Stomach (tissue), 9 donors: ENCODE measurements around the gene ATP9A. TPM values are rescaled to one million over a fixed set of nuclear protein-coding genes. Genes with fewer than 3 reads are reported as not detected.

Experiments
- DNase-seq, 2 donors: peaks; one replicate each; pipeline versions ENCODE4 v3.0.0 to v3.0.0-alpha.2; 2013 to 2019
- H3K27ac ChIP-seq, 5 donors: fragments of 200-600 bp in 4 of 5; sonication (generic) in 4 of 5; one replicate each; pipeline ENCODE4 v1.5.1; 2013 to 2019; ENCODE audit warnings: mild to moderate bottlenecking in 1 of 5, moderate library complexity in 1 of 5
- H3K27me3 ChIP-seq, 3 donors: fragments of 200-600 bp; sonication (generic); one replicate each; pipeline ENCODE4 v1.5.1; 2017 to 2019; ENCODE audit warnings: mixed run types in 1 of 3
- H3K36me3 ChIP-seq, 4 donors: fragments of 200-600 bp; sonication (generic); 1 replicate in 3 of 4; 2 replicates in 1 of 4; pipeline ENCODE4 v1.5.1; 2016 to 2019
- H3K4me1 ChIP-seq, 4 donors: fragments of 200-600 bp; sonication (generic); one replicate each; pipeline ENCODE4 v1.5.1; 2016 to 2019
- H3K4me3 ChIP-seq, 4 donors: fragments of 200-600 bp; sonication (generic) in 3 of 4; one replicate each; pipeline ENCODE4 v1.5.1; 2016 to 2019; ENCODE audit warnings: mild to moderate bottlenecking in 1 of 4
- H3K9me3 ChIP-seq, 4 donors: fragments of 200-600 bp; sonication (generic); one replicate each; pipeline ENCODE4 v1.5.1; 2016 to 2019
- CTCF ChIP-seq, 7 experiments: fragments of 450-650 bp in 4 of 7; fragments of 200-600 bp in 3 of 7; sonication (generic) in 3 of 7; IDR thresholded peaks; one replicate each; pipeline ENCODE4 v1.5.1; 2016 to 2019; ENCODE audit warnings: antibody characterized with exemption in 7 of 7, control low read depth in 2 of 7, mild to moderate bottlenecking in 1 of 7
- EP300 ChIP-seq: sonication (generic); formaldehyde crosslinking; IDR thresholded peaks from one replicate; pipeline ENCODE4 v1.6.1; 2017; ENCODE audit warnings: antibody characterized with exemption
- POLR2A ChIP-seq, 4 donors: fragments of 450-650 bp; IDR thresholded peaks; one replicate each; pipeline ENCODE4 v1.6.1; 2016; ENCODE audit warnings: antibody characterized with exemption in 4 of 4, control low read depth in 2 of 4, mild to moderate bottlenecking in 1 of 4, moderate library complexity in 1 of 4
- POLR2AphosphoS5 ChIP-seq, 3 donors: sonication (generic); formaldehyde crosslinking; IDR thresholded peaks; one replicate each; pipeline ENCODE4 v1.6.1; 2016; ENCODE audit warnings: antibody characterized with exemption in 3 of 3
- WGBS, 5 donors: extraction: QIAGEN DNeasy Blood & Tissue Kit in 3 of 5; methylation state at CpG; one replicate each; pipeline versions ENCODE4 v1.1.5 to v1.1.7; 2013 to 2018; 5-methylcytosine and 5-hydroxymethylcytosine counted together
- intact Hi-C: fragments of 100-400 bp; cut with DNase I; formaldehyde crosslinking; loops from one replicate; pipeline ENCODE4 v1.15.1; 2023; ENCODE audit warnings: low total_unique reads
- polyA plus RNA-seq, 3 donors: library from polyadenylated mRNA; stranded (reverse); fragments of 200-250 nt; gene quantifications; one replicate each; pipeline ENCODE4 v1.2.3, GENCODE V29; 2013
- total RNA-seq, 5 donors: library from RNA; depleted of rRNA; stranded (reverse); fragments of >200 nt; gene quantifications; one replicate each; pipeline versions ENCODE4 v1.1.0 to v1.2.3, GENCODE V29; 2014 to 2016
- donor health status: healthy with polysubstance abuse.
- donor health status: Bipolar disorder and iron deficiency.
- donor health status: healthy.

ATP9A gene
- total and polyA plus RNA-seq, 8 donors, result 3.2 to 58.9 (median 12.7) TPM

- DNase-seq, result no peak
- 35 to 81% (median 61%) methylated on average over 2 of the region's 2 CpGs for WGBS, 5 donors
- peaks cover 18 to 98% (median 95%) of the 10 kb centered on the region in 4 donors for H3K36me3 ChIP-seq
- H3K4me3 ChIP-seq, result no peak overlapping the region
- TF ChIP-seq EP300 (no peak), CTCF (IDR thresholded peaks at IDR 0.05) (no peak), POLR2A (IDR thresholded peaks at IDR 0.05) (no peak), POLR2AphosphoS5 (IDR thresholded peaks at IDR 0.05) (no peak)
- intact Hi-C loops, result no loop called here
- H3K27me3 ChIP-seq, result no peaks in the 10 kb centered on the region
- no peak overlapping the region for H3K27ac ChIP-seq
- no peaks in the 10 kb centered on the region for H3K4me1 ChIP-seq
- no peaks in the 10 kb centered on the region for H3K9me3 ChIP-seq
These were observed 161.0 kb downstream of the ATP9A start for GRCh38 chr20:51607170-51607569.

- no peak overlapping the region for H3K4me3 ChIP-seq
- H3K27ac ChIP-seq, result no peak overlapping the region
- no peaks in the 10 kb centered on the region for H3K27me3 ChIP-seq
- no peak for TF ChIP-seq POLR2AphosphoS5 (IDR thresholded peaks at IDR 0.05)
- no peak for TF ChIP-seq POLR2A (IDR thresholded peaks at IDR 0.05)
- no peak for TF ChIP-seq CTCF (IDR thresholded peaks at IDR 0.05)
- no peak for TF ChIP-seq EP300
- DNase-seq, result no peak
- H3K4me1 ChIP-seq, result no peaks in the 10 kb centered on the region
- peaks cover 18 to 98% (median 97%) of the 10 kb centered on the region in 4 donors for H3K36me3 ChIP-seq
- 94 to 96% (median 95%) methylated on average over 8 to 14 of the region's 14 CpGs for WGBS, 5 donors
- H3K9me3 ChIP-seq, result no peaks in the 10 kb centered on the region
- intact Hi-C loops, result no loop called here
These were observed 163.3 kb downstream of the ATP9A start for GRCh38 chr20:51604851-51605250.

GRCh38 chr20:51602131-51602530, 166.1 kb downstream of the ATP9A start:
- DNase-seq, result no peak
- no peaks in the 10 kb centered on the region for H3K9me3 ChIP-seq
- no peak overlapping the region for H3K27ac ChIP-seq
- WGBS, 5 donors, result 81 to 90% (median 82%) methylated on average over 5 of the region's 5 CpGs
- TF ChIP-seq CTCF (IDR thresholded peaks at IDR 0.05), result no peak
- no peak for TF ChIP-seq EP300
- TF ChIP-seq POLR2AphosphoS5 (IDR thresholded peaks at IDR 0.05), result no peak
- TF ChIP-seq POLR2A (IDR thresholded peaks at IDR 0.05), result no peak
- no peaks in the 10 kb centered on the region for H3K27me3 ChIP-seq
- peaks cover 11 to 95% (median 91%) of the 10 kb centered on the region in 4 donors for H3K36me3 ChIP-seq
- intact Hi-C loops, result no loop called here
- H3K4me1 ChIP-seq, result no peaks in the 10 kb centered on the region
- no peak overlapping the region for H3K4me3 ChIP-seq

GRCh38 chr20:51600950-51601349, 167.2 kb downstream of the ATP9A start:
- TF ChIP-seq EP300, result no peak
- TF ChIP-seq POLR2A (IDR thresholded peaks at IDR 0.05), result no peak
- no peak for TF ChIP-seq CTCF (IDR thresholded peaks at IDR 0.05)
- TF ChIP-seq POLR2AphosphoS5 (IDR thresholded peaks at IDR 0.05), result no peak
- Histone ChIP-seq H3K27me3 (no peaks in the 10 kb centered on the region), H3K4me3 (no peak overlapping the region), H3K9me3 (no peaks in the 10 kb centered on the region), H3K4me1 (no peaks in the 10 kb centered on the region), H3K27ac (no peak overlapping the region), H3K36me3 (peaks cover 11 to 84% (median 81%) of the 10 kb centered on the region in 4 donors)
- intact Hi-C loops, result no loop called here
- WGBS, 5 donors, result 90 to 95% (median 91%) methylated on average over 14 of the region's 14 CpGs
- DNase-seq, result no peak
